ENCODE measurements around the gene MT1B. TPM values are rescaled to one million over a fixed set of nuclear protein-coding genes. Genes with fewer than 3 reads are reported as not detected.

The MT1B gene
- total RNA-seq, 8 experiments from 2014 or later: not detected

DNA sequence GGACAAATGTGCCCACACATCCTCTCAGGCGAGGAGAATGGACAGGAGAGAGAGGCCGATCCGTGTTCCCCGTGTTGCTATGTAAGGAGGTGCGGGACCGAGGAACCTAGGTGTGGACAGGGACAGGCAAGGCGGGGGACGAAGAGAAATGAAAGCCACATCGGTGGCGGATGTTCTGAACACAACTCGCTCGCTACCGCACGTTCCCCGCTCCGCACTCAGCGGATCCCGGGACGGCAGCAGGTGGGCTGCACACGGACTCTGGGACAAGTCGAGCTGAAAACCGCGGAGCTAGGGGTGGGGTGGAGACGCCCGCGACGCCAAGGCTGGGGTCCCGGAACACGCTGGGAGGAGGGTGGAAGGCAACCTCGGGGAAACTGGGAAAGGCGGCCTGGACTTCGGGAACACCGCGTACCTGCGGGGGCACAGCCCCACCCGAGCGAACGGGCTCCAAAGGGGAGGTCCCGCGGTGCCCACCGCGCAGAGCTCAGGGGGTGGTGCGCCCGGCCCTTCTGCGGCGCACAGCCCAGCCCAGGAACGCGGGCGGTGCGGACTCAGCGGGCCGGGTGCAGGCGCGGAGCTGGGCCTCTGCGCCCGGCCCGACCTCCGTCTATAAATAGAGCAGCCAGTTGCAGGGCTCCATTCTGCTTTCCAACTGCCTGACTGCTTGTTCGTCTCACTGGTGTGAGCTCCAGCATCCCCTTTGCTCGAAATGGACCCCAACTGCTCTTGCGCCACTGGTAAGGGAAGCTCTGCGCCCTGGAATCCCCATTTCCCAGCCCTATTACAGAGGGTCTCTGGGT, 26.3 kb upstream of the MT1B start, which contains the start of gene MT1E:
TSS of gene MT1E (plus strand) at position 642 of the 803 bp plus-strand sequence. CDS start at position 713, 71 bp downstream.
- H3K27ac ChIP-seq: no peak within 1 kb of the TSS
- peak; percentile 83 to 97 (median 96) for ATAC-seq (replicated peaks in 6 of 8)

DNA sequence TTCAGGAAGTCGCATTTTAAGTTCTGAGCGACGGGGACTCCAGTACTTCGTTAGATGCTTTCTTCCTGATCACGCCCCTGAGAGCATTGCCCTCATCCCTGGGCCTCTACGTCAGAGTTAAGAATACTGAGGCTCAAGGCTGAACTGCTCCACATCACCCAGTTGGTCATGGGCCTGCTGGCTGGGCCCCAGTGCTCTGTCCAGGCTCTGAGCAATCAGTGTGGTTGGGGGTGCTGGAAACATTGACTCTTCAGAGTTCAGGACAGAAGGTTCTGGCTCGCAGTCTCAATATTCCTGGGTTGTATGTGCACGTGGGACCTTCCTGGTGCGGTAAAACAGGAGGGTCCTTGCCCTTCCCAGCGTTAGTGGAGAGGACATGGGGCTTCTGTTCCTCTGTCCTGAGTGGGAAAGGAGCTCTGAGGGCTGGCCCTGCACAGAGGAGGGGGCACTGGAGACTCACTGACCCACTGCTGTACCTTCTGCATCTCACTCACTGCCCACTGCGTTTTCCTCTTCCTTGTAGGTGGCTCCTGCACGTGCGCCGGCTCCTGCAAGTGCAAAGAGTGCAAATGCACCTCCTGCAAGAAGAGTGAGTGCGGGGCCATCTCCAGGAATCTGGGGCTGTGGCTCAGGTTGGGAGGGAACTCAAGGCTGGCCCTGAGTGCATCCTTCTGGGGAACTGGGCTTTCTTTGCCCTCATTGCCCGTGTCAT, 25.6 kb upstream of the MT1B start:
- ATAC-seq (replicated peaks in 6 of 8): peak; percentile 34 to 63 (median 54)
- peak overlapping the region in 2 of 5 donors; percentile 30 to 37 for H3K4me3 ChIP-seq
- H3K4me1 ChIP-seq (replicated peaks in 1 of 2): peaks cover 0 to 2% of the 10 kb centered on the region in 2 donors
- 0 to 34% (median 16%) methylated on average over 1 to 11 of the region's 16 CpGs; no CpG with 5 or more reads in 3 of the 10 experiments for WGBS, 10 experiments
- H3K27ac ChIP-seq: no peak overlapping the region
- in situ Hi-C loops (cut with MboI; ENCODE audit: low pct_unique_long_range_greater_than_20kb in 2 of 9, low sequenced_read_pairs in 9 of 9, unreplicated experiment in 9 of 9): no loop called here

More for the DNA sequence above, 26.3 kb upstream of the MT1B start, which contains the start of gene MT1E:
- 0 to 45% (median 9%) methylated on average over 1 to 34 of the region's 62 CpGs; no CpG with 5 or more reads in 2 of the 10 experiments for WGBS, 10 experiments
- H3K4me1 ChIP-seq (replicated peaks in 1 of 2): peaks cover 0 to 2% of the 10 kb centered on the region in 2 donors
- H3K4me3 ChIP-seq: peak within 1 kb of the TSS; percentile 9 to 37 (median 14)
- in situ Hi-C loops (cut with MboI; ENCODE audit: low pct_unique_long_range_greater_than_20kb in 2 of 9, low sequenced_read_pairs in 9 of 9, unreplicated experiment in 9 of 9): no loop called here

DNA sequence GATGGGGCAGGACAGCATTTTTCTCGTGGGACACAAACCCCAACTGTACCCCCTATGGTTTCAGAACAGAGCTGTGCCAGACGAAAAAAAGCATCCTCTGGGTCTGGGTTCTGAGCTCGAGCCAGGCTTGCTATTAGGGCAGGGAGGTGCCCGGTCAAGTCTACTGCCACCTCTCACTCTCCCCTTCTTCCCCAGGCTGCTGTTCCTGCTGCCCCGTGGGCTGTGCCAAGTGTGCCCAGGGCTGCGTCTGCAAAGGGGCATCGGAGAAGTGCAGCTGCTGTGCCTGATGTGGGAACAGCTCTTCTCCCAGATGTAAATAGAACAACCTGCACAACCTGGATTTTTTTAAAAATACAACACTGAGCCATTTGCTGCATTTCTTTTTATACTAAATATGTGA, 25.0 kb upstream of the MT1B start:
- Histone ChIP-seq H3K27ac (no peak overlapping the region), H3K4me3 (no peak overlapping the region), H3K4me1 (replicated peaks in 1 of 2) (peaks cover 0 to 2% of the 10 kb centered on the region in 2 donors)
- ATAC-seq (replicated peaks in 6 of 8): no peak
- 0 to 44% (median 25%) methylated on average over 1 to 2 of the region's 7 CpGs; no CpG with 5 or more reads in 5 of the 10 experiments for WGBS, 10 experiments
- in situ Hi-C loops (cut with MboI; ENCODE audit: low pct_unique_long_range_greater_than_20kb in 2 of 9, low sequenced_read_pairs in 9 of 9, unreplicated experiment in 9 of 9): no loop called here

DNA sequence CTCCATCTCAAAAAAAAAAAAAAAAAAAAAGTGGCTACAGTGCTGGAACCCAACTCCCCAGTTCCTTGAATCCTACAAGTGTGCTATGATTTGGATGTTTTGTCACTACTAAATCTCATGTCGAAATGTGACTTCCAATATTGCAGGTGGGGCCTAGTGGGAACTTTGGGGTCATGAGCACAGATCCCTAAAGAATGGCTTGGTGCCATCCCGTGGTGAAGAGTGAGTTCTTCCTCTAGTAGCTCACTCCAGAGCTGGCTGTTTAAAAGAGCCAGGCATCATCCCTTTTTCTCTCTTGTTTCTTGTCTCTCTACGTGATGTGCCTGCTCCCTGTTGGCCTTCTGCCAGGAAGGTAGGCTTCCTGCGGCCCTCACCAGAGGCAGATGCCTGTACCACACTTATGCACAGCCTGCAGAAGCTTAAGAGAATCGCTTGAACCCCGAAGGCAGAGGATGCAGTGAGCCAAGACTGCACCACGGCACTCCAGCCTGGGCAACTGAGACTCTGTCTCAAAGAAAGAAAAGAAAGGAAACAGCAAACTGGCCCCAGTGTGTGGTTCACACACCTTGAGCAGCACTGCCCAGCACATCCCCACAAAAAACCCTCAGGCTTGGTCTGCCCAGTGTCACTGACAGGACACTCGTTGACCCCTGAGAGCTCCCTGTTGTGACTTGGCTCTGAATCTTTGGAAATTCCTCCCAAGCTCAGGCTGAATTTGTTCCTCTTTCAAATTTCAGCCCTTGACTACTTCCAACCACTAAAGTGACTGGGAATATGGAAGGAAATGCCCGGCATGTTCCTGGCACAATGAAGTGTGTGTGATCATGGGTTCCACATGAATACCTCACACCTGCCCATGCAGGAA, 23.0 kb upstream of the MT1B start:
- H3K4me3 ChIP-seq: no peak overlapping the region
- peaks cover 7 to 10% of the 10 kb centered on the region in 2 donors for H3K4me1 ChIP-seq (replicated peaks in 1 of 2)
- H3K27ac ChIP-seq: no peak overlapping the region
- in situ Hi-C loops (cut with MboI; ENCODE audit: low pct_unique_long_range_greater_than_20kb in 2 of 9, low sequenced_read_pairs in 9 of 9, unreplicated experiment in 9 of 9): no loop called here
- no peak for ATAC-seq (replicated peaks in 6 of 8)
- WGBS, 10 experiments: 15 to 80% (median 22%) methylated on average over 2 to 7 of the region's 9 CpGs; no CpG with 5 or more reads in 3 of the 10 experiments

DNA sequence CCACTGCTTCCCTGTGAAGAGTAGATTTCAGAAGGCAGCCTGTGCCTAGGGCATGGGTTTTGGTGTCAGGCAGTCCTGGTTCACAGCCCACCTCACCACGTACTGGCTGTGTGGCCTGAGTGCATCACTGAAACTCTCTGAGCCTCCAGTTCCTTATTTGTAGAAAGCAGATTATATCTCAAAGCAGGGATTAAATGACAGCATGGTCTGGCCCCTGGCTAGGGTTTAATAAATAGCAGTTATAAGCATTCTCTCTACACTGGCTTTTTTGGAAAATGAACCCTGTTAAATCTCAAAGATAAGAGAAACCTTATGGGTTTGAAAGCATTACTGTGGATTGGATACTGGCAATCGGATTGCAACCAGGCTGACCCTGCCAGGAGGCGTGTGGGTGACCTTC, 22.2 kb upstream of the MT1B start:
- WGBS, 10 experiments: 13 to 100% (median 50%) methylated on average over 1 to 2 of the region's 3 CpGs; no CpG with 5 or more reads in 3 of the 10 experiments
- H3K27ac ChIP-seq: no peak overlapping the region
- H3K4me3 ChIP-seq: no peak overlapping the region
- peaks cover 7 to 10% of the 10 kb centered on the region in 2 donors for H3K4me1 ChIP-seq (replicated peaks in 1 of 2)
- ATAC-seq (replicated peaks in 6 of 8): no peak
- in situ Hi-C loops (cut with MboI; ENCODE audit: low pct_unique_long_range_greater_than_20kb in 2 of 9, low sequenced_read_pairs in 9 of 9, unreplicated experiment in 9 of 9): no loop called here

DNA sequence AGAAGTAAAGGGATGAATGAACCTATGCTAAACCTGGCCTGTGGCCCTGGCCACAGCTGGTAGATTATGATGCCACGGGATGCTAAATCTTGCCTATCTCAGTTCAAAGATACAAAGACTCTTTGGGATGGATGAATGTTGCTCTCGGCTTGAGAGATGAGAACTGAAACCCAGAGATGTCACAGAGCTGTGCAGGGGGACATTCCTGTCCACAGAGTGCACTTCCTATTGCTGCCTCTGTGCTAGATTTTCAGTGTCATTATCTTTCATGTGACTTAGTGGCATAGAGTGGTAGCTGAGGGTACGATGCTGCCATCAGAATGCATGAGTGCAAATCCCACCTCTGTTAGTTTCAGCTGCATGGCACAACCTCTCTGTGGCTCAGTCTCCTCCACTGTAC, 21.6 kb upstream of the MT1B start:
- in situ Hi-C loops (cut with MboI; ENCODE audit: low pct_unique_long_range_greater_than_20kb in 2 of 9, low sequenced_read_pairs in 9 of 9, unreplicated experiment in 9 of 9): no loop called here
- WGBS, 10 experiments: 15 to 100% (median 100%) methylated on average over 1 to 3 of the region's 3 CpGs; no CpG with 5 or more reads in 5 of the 10 experiments
- Histone ChIP-seq H3K27ac (no peak overlapping the region), H3K4me3 (no peak overlapping the region), H3K4me1 (replicated peaks in 1 of 2) (peaks cover 7 to 10% of the 10 kb centered on the region in 2 donors)
- ATAC-seq (replicated peaks in 6 of 8): no peak

DNA sequence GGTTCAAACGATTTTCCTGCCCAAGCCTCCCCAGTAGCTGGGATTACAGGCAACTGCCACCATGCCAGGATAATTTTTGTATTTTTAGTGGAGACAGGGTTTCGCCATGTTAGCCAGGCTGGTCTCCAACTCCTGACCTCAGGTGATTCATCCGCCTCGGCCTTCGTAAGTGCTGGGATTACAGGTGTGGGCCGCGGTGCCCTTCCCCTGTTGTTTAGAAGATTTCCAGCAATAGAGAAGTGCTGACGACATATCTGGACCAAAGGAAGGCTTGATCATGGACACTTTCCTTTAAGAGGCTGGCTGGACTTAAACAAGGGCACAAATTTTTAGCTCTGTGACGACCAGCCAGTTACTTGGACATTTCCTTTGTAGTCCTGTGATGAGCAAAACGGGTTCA, 20.5 kb upstream of the MT1B start:
- peaks cover 9 to 13% of the 10 kb centered on the region in 2 donors for H3K4me1 ChIP-seq (replicated peaks in 1 of 2)
- no peak for ATAC-seq (replicated peaks in 6 of 8)
- H3K4me3 ChIP-seq: no peak overlapping the region
- 17 to 100% (median 50%) methylated on average over 1 to 10 of the region's 10 CpGs; no CpG with 5 or more reads in 3 of the 10 experiments for WGBS, 10 experiments
- in situ Hi-C loops (cut with MboI; ENCODE audit: low pct_unique_long_range_greater_than_20kb in 2 of 9, low sequenced_read_pairs in 9 of 9, unreplicated experiment in 9 of 9): no loop called here
- H3K27ac ChIP-seq: no peak overlapping the region

DNA sequence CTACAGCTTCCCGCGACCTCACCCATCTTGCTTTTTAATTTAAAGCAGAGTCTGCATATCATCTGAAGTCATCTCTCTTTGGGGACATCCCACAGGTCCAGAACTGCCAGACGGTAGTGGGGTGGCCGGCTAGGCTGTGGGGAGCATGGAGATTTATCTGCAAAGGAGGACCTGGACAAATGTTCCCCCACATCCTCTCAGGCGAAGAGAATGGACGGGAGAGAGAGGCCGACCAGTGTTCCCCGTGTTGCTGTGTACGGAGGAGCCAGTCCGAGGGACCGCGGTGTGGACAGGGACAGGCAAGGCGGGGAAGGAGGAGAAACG, 19.9 kb upstream of the MT1B start:
- peaks cover 9 to 13% of the 10 kb centered on the region in 2 donors for H3K4me1 ChIP-seq (replicated peaks in 1 of 2)
- peak overlapping the region in 2 of 5 donors; percentile 12 to 13 for H3K4me3 ChIP-seq
- ATAC-seq (replicated peaks in 6 of 8): no peak
- H3K27ac ChIP-seq: no peak overlapping the region
- 0 to 40% (median 6%) methylated on average over 1 to 5 of the region's 14 CpGs; no CpG with 5 or more reads in 4 of the 10 experiments for WGBS, 10 experiments
- in situ Hi-C loops (cut with MboI; ENCODE audit: low pct_unique_long_range_greater_than_20kb in 2 of 9, low sequenced_read_pairs in 9 of 9, unreplicated experiment in 9 of 9): no loop called here

DNA sequence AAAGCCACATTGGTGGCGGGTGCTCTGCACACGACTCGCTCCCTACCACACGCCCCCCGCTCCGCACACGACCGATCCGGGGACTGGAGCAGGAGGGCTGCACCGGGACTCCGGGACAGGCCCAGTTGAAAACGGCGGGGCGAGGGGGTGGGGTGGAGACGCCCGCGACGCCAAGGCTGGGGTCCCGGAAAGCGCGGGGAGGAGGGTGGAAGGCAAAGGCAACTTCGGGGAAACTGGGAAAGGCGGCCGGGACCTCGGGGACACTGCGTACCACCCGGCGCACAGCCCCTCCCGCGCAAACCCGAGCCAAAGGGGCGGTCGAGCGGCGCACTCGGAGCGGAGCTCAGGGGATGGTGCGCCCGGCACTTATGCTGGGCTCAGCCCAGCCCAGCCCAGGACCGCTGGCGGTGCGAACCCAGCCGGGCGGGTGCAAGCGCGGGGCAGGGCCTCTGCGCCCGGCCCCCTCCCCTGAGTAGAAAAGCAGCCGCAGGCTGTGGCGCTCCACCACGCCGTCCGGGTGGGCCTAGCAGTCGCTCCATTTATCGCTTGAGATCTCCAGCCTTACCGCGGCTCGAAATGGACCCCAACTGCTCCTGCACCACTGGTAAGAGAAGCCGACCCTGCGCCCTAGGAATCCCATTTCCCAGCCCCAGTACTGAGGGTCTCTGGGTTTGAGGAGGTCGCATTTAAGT, 19.4 kb upstream of the MT1B start, which contains the start of gene MT1M:
TSS of gene MT1M (plus strand) at position 504 of the 692 bp plus-strand sequence. CDS start at position 577, 73 bp downstream.
- in situ Hi-C loops (cut with MboI; ENCODE audit: low pct_unique_long_range_greater_than_20kb in 2 of 9, low sequenced_read_pairs in 9 of 9, unreplicated experiment in 9 of 9): no loop called here
- peaks cover 9 to 13% of the 10 kb centered on the region in 2 donors for H3K4me1 ChIP-seq (replicated peaks in 1 of 2)
- WGBS, 10 experiments: 0 to 7% (median 2%) methylated on average over 2 to 11 of the region's 61 CpGs; no CpG with 5 or more reads in 5 of the 10 experiments
- H3K4me3 ChIP-seq: peak within 1 kb of the TSS in 4 of 5 donors; percentile 1 to 16 (median 12)
- peak; percentile 80 to 93 (median 85) for ATAC-seq (replicated peaks in 6 of 8)
- no peak within 1 kb of the TSS for H3K27ac ChIP-seq

DNA sequence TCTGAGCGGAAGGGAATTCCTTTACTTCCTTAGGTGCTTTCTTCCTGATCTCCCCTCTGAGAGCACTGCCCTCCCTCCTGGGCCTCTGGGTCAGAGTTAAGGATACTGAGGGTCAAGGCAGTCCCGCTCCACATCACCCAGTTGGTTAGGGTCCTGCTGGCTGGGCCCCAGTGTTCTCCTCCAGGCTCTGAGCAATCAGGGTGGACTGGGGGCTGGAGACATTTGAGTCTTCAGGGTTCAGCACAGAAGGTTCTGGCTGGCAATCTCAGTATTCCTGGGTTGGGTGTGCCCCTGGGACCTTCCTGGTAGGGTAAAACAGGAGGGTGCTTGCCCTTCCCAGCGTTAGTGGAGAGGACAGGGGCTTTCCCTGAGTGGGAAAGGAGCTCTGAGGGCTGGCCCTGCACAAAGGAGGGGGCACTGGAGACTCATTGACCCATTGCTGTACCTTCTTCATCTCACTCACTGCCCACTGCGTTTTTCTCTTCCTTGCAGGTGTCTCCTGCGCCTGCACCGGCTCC, 18.8 kb upstream of the MT1B start:
- Histone ChIP-seq H3K4me1 (replicated peaks in 1 of 2) (peaks cover 9 to 13% of the 10 kb centered on the region in 2 donors), H3K27ac (no peak overlapping the region), H3K4me3 (no peak overlapping the region)
- peak in 2 of 8 experiments; percentile 4 for ATAC-seq (replicated peaks in 6 of 8)
- WGBS, 10 experiments: 0 to 80% (median 40%) methylated on average over 1 to 2 of the region's 6 CpGs; no CpG with 5 or more reads in 4 of the 10 experiments
- in situ Hi-C loops (cut with MboI; ENCODE audit: low pct_unique_long_range_greater_than_20kb in 2 of 9, low sequenced_read_pairs in 9 of 9, unreplicated experiment in 9 of 9): no loop called here

DNA sequence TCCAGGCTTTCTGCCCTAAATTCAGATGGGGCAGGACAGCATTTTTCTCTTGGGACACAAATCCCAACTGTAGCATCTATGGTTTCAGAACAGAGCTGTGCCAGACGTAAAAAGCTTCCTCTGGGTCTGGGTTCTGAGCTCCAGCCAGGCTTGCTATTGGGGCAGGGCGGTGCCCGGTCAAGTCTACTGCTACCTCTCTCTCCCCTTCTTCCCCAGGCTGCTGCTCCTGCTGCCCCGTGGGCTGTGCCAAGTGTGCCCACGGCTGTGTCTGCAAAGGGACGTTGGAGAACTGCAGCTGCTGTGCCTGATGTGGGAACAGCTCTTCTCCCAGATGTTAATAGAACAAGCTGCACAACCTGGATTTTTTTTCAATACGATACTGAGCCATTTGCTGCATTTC, 18.2 kb upstream of the MT1B start:
- H3K4me3 ChIP-seq: no peak overlapping the region
- ATAC-seq (replicated peaks in 6 of 8): no peak
- in situ Hi-C loops (cut with MboI; ENCODE audit: low pct_unique_long_range_greater_than_20kb in 2 of 9, low sequenced_read_pairs in 9 of 9, unreplicated experiment in 9 of 9): no loop called here
- peaks cover 10 to 19% of the 10 kb centered on the region in 2 donors for H3K4me1 ChIP-seq (replicated peaks in 1 of 2)
- no peak overlapping the region for H3K27ac ChIP-seq
- WGBS, 10 experiments: 17 to 70% (median 38%) methylated on average over 1 to 4 of the region's 7 CpGs; no CpG with 5 or more reads in 3 of the 10 experiments

All from motor neuron (in vitro differentiated cells).